ENCODE results near the gene GSS. TPM values are rescaled to one million over a fixed set of nuclear protein-coding genes. Genes with fewer than 3 reads are reported as not detected.
"Not testable (repeated sequence)": the region's sequence is repeated elsewhere in the genome, so short reads cannot be mapped to it uniquely, and the experiment has no call there.

The GSS gene
- total RNA-seq, 2 experiments from 2014 or later, result 54.2 to 60.0 TPM

- H3K27me3 Mint-ChIP-seq, result no peaks in the 10 kb centered on the region
- H3K36me3 Mint-ChIP-seq (ENCODE audit: low read depth), result peaks cover 55% of the 10 kb centered on the region
- CTCF ChIA-PET, result no interaction called here
- no peak for DNase-seq
- no peak overlapping the region for H3K4me3 Mint-ChIP-seq
- POLR2A ChIA-PET, result no interaction called here
- peaks cover 60% of the 10 kb centered on the region for H3K4me1 Mint-ChIP-seq
- H3K9me3 Mint-ChIP-seq, result peaks cover 2% of the 10 kb centered on the region
- H3K27ac Mint-ChIP-seq, result no peak overlapping the region
Measured at GRCh38 chr20:34921436-34921835, 34.2 kb downstream of the GSS start.

GRCh38 chr20:34920055-34920454, 35.6 kb downstream of the GSS start:
- peaks cover 49% of the 10 kb centered on the region for H3K36me3 Mint-ChIP-seq (ENCODE audit: low read depth)
- ChIA-PET POLR2A (no interaction called here), CTCF (no interaction called here)
- DNase-seq, result no peak
- H3K27me3 Mint-ChIP-seq, result no peaks in the 10 kb centered on the region
- peaks cover 49% of the 10 kb centered on the region for H3K4me1 Mint-ChIP-seq
- H3K4me3 Mint-ChIP-seq, result no peak overlapping the region
- peaks cover 2% of the 10 kb centered on the region for H3K9me3 Mint-ChIP-seq
- peak overlapping the region; percentile 26 for H3K27ac Mint-ChIP-seq

- ChIA-PET CTCF (interaction anchor here (1.4 to 1.8 kb wide), 2 partner anchors 39 to 41 kb away, joined by 3 to 6 read pairs; partner anchors contain the start of genes GSS and MYH7B), POLR2A (interaction anchor here (1.1 to 4.9 kb wide), 3 partner anchors 11 to 43 kb away, joined by 3 to 19 read pairs (median 4); partner anchors contain the start of gene ACSS2)
- no peak for DNase-seq
- H3K9me3 Mint-ChIP-seq, result peaks cover 2% of the 10 kb centered on the region
- no peak overlapping the region for H3K4me3 Mint-ChIP-seq
- H3K4me1 Mint-ChIP-seq, result peaks cover 48% of the 10 kb centered on the region
- H3K27ac Mint-ChIP-seq, result no peak overlapping the region
- no peaks in the 10 kb centered on the region for H3K27me3 Mint-ChIP-seq
- H3K36me3 Mint-ChIP-seq (ENCODE audit: low read depth), result peaks cover 61% of the 10 kb centered on the region
Measured at GRCh38 chr20:34916774-34917354, 38.7 kb downstream of the GSS start.

GRCh38 chr20:34915749-34916455, 39.7 kb downstream of the GSS start:
- ChIA-PET POLR2A (interaction anchor here (4.9 kb wide), 1 partner anchor 40 kb away, joined by 19 read pairs; the partner anchor contains the start of gene ACSS2), CTCF (no interaction called here)
- Mint-ChIP-seq H3K9me3 (peaks cover 2% of the 10 kb centered on the region), H3K27me3 (no peaks in the 10 kb centered on the region), H3K4me3 (no peak overlapping the region), H3K36me3 (ENCODE audit: low read depth) (peaks cover 61% of the 10 kb centered on the region), H3K27ac (no peak overlapping the region), H3K4me1 (peaks cover 38% of the 10 kb centered on the region)
- DNase-seq, result no peak

GRCh38 chr20:34915131-34915530, 40.5 kb downstream of the GSS start:
- ChIA-PET POLR2A (interaction anchor here (4.9 kb wide), 1 partner anchor 39 kb away, joined by 19 read pairs; the partner anchor contains the start of gene ACSS2), CTCF (no interaction called here)
- H3K27ac Mint-ChIP-seq, result no peak overlapping the region
- peaks cover 53% of the 10 kb centered on the region for H3K36me3 Mint-ChIP-seq (ENCODE audit: low read depth)
- H3K4me3 Mint-ChIP-seq, result no peak overlapping the region
- no peak for DNase-seq
- no peaks in the 10 kb centered on the region for H3K27me3 Mint-ChIP-seq
- peaks cover 31% of the 10 kb centered on the region for H3K4me1 Mint-ChIP-seq
- H3K9me3 Mint-ChIP-seq, result peaks cover 1% of the 10 kb centered on the region

GRCh38 chr20:34907616-34908469, 47.8 kb downstream of the GSS start:
- Mint-ChIP-seq H3K27me3 (no peaks in the 10 kb centered on the region), H3K4me1 (peaks cover 12% of the 10 kb centered on the region), H3K4me3 (no peak overlapping the region), H3K36me3 (ENCODE audit: low read depth) (peaks cover 20% of the 10 kb centered on the region), H3K9me3 (no peaks in the 10 kb centered on the region), H3K27ac (no peak overlapping the region)
- DNase-seq, result no peak
- ChIA-PET POLR2A (no interaction called here), CTCF (no interaction called here)

GRCh38 chr20:34904202-34904621, 51.4 kb downstream of the GSS start:
- ChIA-PET CTCF (interaction anchor here (0.6 kb wide), 2 partner anchors 14 to 117 kb away, joined by 3 to 4 read pairs; no protein-coding TSS in a partner anchor), POLR2A (interaction anchor here (0.6 kb wide), 2 partner anchors 976 to 1042 kb away, joined by 3 read pairs; no protein-coding TSS in a partner anchor)
- no peak overlapping the region for H3K27ac Mint-ChIP-seq
- H3K4me3 Mint-ChIP-seq, result no peak overlapping the region
- H3K36me3 Mint-ChIP-seq (ENCODE audit: low read depth), result peaks cover 22% of the 10 kb centered on the region
- DNase-seq, result no peak
- H3K27me3 Mint-ChIP-seq, result no peaks in the 10 kb centered on the region
- no peaks in the 10 kb centered on the region for H3K9me3 Mint-ChIP-seq
- peaks cover 16% of the 10 kb centered on the region for H3K4me1 Mint-ChIP-seq

GRCh38 chr20:34898731-34899130, 56.9 kb downstream of the GSS start:
- H3K27ac Mint-ChIP-seq, H3K4me3 Mint-ChIP-seq: not testable (repeated sequence)

GRCh38 chr20:34898129-34898528, 57.5 kb downstream of the GSS start:
- POLR2A ChIA-PET, H3K27ac Mint-ChIP-seq, H3K27me3 Mint-ChIP-seq, H3K9me3 Mint-ChIP-seq, H3K4me3 Mint-ChIP-seq, CTCF ChIA-PET, H3K4me1 Mint-ChIP-seq, DNase-seq: not testable (repeated sequence)
- H3K36me3 Mint-ChIP-seq (ENCODE audit: low read depth), result peaks cover 28% of the 10 kb centered on the region

More at GRCh38 chr20:34898731-34899130, 56.9 kb downstream of the GSS start:
- H3K27me3 Mint-ChIP-seq, DNase-seq, POLR2A ChIA-PET, H3K9me3 Mint-ChIP-seq, H3K4me1 Mint-ChIP-seq, CTCF ChIA-PET: not testable (repeated sequence)
- H3K36me3 Mint-ChIP-seq (ENCODE audit: low read depth), result peaks cover 31% of the 10 kb centered on the region

GRCh38 chr20:34896086-34896621, 59.5 kb downstream of the GSS start:
- H3K36me3 Mint-ChIP-seq (ENCODE audit: low read depth), result peaks cover 23% of the 10 kb centered on the region
- ChIA-PET POLR2A (no interaction called here), CTCF (no interaction called here)
- no peak overlapping the region for H3K4me3 Mint-ChIP-seq
- peaks cover 22% of the 10 kb centered on the region for H3K4me1 Mint-ChIP-seq
- no peak overlapping the region for H3K27ac Mint-ChIP-seq
- no peak for DNase-seq
- no peaks in the 10 kb centered on the region for H3K27me3 Mint-ChIP-seq
- no peaks in the 10 kb centered on the region for H3K9me3 Mint-ChIP-seq

GRCh38 chr20:34895465-34895864, 60.1 kb downstream of the GSS start:
- Mint-ChIP-seq H3K27me3 (no peaks in the 10 kb centered on the region), H3K9me3 (no peaks in the 10 kb centered on the region), H3K4me3 (no peak overlapping the region), H3K4me1 (peaks cover 29% of the 10 kb centered on the region), H3K27ac (no peak overlapping the region), H3K36me3 (ENCODE audit: low read depth) (peaks cover 20% of the 10 kb centered on the region)
- DNase-seq, result no peak
- POLR2A ChIA-PET, result interaction anchor here (1.2 kb wide), 1 partner anchor 19 kb away, joined by 4 read pairs; the partner anchor contains the start of gene ACSS2
- CTCF ChIA-PET, result no interaction called here

GRCh38 chr20:34894723-34895122, 60.9 kb downstream of the GSS start:
- no peaks in the 10 kb centered on the region for H3K27me3 Mint-ChIP-seq
- H3K36me3 Mint-ChIP-seq (ENCODE audit: low read depth), result peaks cover 22% of the 10 kb centered on the region
- H3K27ac Mint-ChIP-seq, result no peak overlapping the region
- DNase-seq, result no peak
- no peak overlapping the region for H3K4me3 Mint-ChIP-seq
- CTCF ChIA-PET, result no interaction called here
- POLR2A ChIA-PET, result interaction anchor here (1.2 kb wide), 1 partner anchor 19 kb away, joined by 4 read pairs; the partner anchor contains the start of gene ACSS2
- H3K9me3 Mint-ChIP-seq, result no peaks in the 10 kb centered on the region
- H3K4me1 Mint-ChIP-seq, result peaks cover 35% of the 10 kb centered on the region

Data from activated CD4-positive, alpha-beta memory T cell treated with anti-CD3 and anti-CD28 coated beads, Interleukin-2, amount 10 ng/mL, durations not matched to agents 7 days and 5 days (primary cell).